GM19395 (cell line): ENCODE data around the gene KRT14.
"Not testable (repeated sequence)": the region's sequence is repeated elsewhere in the genome, so short reads cannot be mapped to it uniquely, and the experiment has no call there.

ENCODE experiments used
- ATAC-seq: cut with Tn5 transposase; IDR thresholded peaks from one replicate; pipeline ENCODE4 v1.9.1; 2021; ENCODE audit warnings: mild to moderate bottlenecking, moderate library complexity; ENCODE audit not compliant: unreplicated experiment

KRT14 gene

DNA sequence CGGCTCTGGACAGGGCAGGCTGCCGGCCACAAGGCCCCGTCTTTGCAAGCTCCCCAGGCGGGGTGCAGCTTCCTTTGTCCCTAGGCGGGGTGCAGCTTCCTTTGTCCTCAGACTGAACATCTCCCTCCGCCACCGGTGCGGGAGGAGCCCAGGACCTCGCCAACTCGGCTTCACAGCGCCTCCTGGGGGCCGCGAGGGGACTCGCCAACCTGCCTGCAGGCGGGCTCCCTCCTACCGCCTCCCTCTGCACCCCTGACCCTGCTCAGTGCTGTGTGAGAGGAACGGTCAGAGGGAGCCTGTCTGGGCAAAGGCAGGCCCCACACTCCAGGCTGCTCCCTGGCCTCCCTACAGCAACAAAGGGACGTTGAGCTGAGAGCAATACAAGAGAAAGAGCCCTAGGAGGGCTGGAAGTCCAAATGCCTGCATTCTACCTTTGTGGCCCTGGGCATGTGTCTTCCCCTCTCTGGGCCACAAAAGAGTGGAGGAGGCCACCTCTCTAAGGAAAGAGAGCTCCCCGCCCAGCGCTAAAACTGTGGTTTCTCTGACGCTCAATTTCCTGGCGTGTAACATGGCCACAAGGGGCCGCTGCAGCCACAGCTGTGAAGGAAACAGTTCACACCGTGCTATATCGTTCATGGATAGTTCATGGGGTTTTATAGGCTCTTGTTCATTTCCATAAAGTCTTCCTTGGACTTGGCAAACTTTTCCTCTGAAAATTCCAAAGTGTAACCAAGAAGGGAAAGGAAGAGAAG is 37.7 kb downstream of the KRT14 start:
- ATAC-seq, result no peak

DNA sequence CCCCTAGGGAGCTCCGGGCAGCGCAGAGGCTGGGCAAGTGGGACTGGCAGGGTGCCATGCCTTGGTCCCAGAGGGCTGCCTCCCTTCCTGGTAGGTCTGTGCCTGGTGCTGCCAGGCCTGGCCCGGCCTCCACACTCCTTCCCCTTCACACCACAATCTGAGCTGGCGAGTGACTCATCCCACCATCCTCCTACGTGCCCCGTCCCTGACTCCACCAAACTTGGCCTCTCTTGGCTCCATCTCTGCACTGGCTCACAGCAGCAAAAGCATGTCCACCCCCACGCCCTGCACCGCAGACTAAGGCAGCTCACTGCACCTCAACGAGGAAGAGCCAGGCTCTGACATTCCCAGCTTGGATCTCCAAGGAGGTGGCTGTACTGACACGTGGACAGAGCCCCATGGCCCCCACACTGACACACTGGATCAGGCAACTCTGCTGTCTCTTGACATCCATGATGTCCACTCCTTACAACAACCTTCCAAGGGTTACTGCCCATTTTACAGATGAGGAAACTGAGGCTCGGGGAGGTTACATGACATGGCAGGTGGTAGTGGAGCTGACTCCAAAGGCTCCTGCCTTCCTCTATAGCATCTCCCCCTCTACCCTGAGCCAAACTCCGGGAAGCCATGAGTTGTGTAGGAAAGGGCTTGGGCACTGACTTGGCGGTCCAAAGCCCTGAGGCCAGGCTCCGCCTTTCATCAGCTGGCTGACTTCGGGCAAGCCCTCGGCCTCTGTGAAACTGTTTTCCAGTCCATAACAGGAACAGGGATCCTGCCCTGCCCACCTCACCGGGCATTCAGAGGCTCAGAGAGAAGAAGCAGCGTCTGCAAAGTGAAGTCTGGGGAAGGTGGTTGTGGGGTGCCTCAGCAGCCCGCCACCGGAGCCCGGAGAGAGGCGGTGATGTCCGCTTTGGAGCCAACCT is 38.5 kb downstream of the KRT14 start:
- no peak for ATAC-seq

DNA sequence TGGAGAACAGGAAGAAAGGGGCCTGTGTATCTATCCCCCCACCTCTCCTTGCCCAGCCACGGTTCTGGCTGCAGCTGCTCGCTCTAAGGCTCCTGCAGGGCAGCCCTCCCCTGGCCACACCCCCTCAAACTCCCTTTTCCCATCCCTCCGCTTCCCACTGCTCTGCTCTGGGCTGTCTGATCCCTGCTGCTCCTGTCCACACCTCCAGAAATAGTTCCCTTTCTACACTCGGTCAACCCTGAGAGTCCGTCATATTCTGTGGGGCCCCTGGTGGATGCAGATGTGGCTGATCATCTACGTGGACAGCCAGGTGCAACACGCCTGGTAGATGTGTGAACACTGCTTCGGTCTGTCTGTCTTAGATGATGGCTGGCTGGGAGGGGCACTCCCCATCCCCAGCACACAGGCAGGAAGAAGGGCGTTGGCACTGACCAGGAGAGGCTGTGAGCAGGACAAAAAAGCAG is 39.3 kb downstream of the KRT14 start:
- ATAC-seq, result no peak

DNA sequence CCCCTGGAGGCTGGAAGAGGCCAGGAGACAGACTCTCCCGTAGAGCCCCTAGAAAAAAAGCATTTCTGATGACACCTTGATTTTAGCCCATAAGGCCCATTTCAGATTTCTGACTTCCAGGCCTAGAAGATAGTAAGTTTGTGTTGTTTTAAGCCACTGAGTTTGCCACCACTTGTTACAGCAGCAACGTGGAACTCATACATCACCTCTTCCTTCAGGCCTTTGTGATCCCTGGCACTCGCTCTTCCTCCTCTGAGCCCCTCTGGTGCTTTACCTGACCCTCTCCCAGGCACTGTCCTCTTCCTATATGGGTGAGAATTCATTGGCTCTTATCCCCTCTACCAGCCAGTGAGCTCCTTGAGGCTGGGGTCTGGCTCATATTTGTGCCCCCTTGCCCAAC is 39.9 kb downstream of the KRT14 start:
- no peak for ATAC-seq

DNA sequence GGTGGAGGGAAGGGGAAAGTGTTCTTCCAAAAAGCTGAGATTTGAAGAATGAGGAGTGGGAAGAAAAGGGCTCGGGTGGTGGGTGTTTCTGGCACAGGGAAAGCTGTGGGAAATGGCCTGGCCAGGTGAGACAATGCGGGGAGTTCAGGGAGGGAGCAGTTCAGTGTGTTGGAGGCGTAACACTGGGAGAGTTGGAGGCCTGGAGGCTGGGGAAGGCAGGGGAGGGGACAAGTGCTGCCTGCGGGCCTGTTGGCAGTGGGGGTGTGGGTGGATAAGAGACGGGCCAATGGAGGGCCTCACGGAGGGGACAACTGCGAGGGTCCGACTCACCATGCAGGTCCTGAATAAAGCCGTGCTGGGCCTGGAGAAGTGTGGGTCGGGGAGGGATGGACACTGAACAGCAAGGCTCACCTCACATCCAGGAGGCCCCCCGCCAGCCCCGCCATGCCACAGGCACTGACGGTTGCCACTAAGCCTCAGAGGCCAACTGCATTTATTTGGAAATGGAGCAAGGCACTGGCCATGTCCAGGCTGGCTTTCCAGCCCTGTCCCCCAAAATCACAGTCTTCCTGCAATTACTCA is 40.8 kb downstream of the KRT14 start:
- no peak for ATAC-seq

DNA sequence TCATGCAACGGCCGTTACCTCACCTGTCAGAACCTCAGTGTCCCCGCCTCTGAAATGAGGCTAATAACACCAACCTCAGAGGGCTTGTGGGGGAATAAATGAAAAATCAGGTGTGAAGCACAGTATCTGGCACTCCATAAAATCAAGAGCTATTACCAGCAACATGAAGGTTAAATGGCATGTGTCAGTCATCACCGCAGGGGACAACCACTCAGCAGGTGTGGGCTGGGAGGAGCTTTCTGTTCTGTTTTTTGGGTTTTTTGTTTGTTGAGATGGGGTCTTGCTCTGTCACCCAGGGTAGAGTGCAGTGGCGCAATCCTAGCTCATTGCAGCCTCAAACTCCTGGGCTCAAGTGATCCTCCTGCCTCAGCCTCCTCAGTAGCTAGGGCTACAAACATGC is 41.8 kb downstream of the KRT14 start:
- no peak for ATAC-seq

DNA sequence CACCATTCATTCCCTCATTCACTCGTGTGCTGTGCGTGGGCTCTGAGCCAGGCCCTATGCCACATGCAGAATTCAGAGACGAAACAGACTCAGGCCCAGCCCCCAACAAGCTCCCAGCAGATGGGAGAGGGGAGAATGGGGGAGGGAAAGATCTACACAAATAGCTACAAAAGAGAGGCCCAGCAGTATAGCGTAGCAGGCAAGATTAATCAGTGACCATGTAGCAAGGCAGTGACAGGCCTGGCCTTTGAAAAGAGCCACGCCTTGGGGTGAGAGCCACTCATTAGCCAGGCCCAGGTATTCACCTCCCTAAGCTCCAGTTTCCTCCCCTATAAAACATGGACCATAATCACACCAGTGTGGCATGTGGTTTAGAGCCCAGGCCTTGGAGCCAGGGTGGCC is 42.2 kb downstream of the KRT14 start:
- ATAC-seq, result no peak

DNA sequence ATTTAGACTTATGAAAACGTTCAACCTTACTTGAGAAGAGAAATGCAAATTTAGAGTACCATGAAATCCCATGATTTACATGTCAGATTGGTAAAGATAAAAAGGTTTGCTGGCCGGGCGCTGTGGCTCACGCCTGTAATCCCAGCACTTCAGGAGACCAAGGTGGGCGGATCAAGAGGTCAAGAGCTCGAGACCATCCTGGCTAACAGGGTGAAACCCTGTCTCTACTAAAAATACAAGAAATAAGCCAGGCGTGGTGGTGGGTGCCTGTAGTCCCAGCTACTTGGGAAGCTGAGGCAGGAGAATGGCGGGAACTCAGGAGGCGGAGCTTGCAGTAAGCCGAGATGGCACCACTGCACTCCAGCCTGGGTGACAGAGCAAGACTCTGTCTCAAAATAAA is 43.9 kb downstream of the KRT14 start:
- ATAC-seq, result not testable (repeated sequence)

DNA sequence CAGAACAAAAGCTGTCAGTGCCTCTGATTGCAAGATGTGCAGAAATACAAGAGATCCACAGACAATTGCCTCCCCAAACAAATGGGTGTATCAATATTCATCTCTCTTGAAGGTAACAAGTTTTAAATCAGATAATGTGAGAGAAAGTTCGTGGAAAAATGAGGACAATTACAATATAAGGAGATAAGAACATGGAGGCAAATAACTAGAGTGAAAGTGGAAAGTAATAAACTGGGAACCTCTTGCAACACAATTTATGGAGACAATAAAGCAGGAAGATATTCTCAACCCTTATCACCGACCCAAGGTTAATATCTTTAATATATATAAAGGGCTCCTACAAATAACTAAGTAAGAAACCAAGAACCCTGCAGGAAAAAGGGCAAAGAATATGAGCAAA is 44.3 kb downstream of the KRT14 start:
- no peak for ATAC-seq

DNA sequence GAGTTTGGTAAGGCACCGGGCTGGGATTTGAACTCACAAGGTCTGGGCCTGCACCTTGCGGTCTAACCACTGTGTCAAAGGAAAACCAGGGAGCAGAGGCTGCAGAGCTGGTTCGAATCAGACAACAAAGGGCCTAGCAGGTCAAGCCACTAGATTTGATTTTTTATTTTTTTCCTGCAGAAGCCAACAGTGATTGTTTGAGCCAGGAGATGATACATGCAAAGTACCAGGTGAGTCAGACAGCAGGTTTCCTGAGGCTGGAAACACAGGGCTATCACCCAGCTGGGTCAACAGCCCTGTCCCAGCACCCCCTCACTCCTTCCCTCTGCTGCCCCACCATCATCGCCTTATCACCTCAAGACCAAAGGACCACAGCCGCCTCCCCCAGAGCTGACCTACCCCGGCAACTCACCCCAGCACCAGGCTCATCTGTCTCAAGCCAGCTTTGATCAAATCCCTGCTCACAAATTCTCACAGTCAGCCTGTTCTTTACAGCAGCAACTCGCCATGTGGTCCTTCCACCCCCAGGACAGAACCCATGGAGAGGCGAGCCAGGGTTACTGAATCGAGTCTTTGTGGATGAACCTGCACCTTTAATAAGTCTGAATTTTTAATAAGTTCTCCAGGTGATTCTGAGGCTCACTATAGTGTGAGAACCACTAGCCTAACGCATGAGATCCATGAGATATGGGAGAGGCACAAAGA is 45.6 kb downstream of the KRT14 start:
- no peak for ATAC-seq

DNA sequence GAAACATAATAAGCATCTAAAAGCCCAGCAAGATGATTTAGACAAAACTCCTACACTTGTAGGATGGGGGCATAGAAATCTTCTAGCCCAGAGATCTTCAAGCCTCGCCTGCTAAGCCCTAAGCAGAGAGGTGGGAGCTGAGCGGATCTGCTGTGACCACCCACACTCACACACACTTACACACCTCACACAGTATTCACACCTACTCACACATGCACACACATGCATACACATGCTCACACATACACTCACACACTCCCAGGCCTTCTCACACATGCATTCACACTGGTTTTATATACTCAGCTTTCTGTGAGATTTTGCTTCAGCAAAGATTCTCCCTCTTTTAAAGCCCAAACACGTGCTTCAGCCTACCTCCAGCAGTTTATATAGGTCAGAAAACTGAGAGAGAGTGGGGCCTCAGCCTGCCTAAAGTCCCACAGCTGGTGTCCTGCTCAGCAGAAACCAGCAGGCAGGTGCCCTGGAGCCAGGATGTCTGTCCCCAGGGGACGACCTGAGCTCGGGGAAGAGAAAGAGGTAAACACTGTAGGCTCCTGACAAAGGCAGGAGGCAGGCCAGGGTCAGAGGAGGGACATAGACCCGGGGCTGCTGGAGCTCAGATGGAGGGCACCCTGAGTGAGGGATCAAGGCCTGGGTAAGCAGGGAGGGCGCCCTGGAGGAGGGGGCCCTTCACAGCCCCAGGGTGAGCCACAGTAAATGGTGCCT is 46.6 kb downstream of the KRT14 start:
- ATAC-seq, result no peak

DNA sequence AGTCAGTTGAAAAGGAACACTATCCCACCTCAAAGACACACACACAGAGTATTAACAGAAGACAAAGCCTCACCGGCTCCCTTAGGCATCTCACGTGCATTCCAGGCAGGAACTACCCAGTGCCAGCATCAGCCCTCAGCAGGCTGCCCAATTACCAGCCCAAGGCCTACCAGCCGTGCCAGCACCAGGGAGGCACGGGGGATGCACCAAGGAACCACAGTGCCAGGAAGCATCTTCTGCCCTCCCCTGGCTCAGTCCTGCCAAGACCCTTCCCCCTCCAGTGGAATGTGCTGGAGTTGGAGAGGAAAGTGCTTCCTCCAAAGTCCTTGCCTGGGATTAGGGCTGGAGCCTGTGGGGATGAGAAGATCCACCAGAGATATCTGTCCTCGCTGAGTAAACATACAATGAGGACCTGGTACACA is 47.6 kb downstream of the KRT14 start:
- ATAC-seq, result no peak

DNA sequence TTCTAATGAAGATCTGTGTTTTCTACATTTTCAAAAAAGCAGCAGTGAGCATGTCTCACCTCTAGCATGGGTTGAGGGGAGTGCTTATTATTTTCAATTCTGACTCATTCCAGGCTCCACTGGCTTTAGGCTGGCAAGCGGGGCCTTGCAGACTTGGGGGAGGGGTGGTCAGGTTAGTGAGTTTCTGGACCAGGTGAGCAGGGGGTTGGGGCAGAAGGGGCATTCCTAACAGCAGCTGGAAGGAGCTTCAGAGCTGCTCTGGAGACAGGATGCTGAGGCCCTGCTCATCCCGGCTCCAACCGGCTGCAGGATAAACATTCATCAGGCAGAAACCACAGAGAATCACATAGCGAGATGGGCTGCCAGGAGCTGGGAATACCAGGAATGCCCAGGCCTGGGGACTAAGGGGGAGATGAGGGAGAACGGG is 48.1 kb downstream of the KRT14 start:
- ATAC-seq, result no peak

DNA sequence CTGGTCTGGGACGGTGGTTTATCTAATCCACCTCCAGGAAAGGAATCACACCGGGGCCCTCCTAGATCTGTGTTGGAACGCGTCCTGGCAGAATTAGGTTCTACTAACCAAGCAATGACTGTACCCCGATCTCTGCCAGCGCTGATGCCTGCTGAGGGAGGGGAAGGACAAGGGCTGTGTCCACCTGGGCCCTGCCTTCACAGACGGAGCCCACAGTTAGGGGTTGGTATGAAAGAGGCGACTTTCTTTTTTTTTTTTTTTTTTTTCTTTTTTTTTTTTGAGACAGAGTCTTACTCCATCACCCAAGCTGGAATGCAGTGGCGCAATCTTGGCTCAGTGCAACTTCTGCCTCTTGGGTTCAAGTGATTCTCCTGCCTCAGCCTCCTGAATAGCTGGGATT is 48.7 kb downstream of the KRT14 start:
- ATAC-seq, result no peak

DNA sequence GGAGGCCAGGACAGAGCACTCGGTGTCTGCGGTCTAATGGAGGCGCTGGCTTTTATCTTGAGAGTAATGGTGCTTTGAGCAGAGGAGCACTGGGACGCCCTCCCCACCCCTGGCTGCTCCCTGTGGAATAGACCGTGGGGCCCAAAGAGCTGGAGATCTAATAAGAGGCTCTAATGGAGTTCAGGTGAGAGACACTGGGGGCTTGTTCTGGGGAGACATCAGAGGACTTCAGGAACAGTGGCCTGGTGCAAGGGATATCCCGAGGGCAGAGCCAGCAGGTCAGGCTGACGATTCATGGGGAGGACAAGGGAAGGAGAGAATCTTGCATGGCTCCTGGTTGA is 49.1 kb downstream of the KRT14 start:
- no peak for ATAC-seq

DNA sequence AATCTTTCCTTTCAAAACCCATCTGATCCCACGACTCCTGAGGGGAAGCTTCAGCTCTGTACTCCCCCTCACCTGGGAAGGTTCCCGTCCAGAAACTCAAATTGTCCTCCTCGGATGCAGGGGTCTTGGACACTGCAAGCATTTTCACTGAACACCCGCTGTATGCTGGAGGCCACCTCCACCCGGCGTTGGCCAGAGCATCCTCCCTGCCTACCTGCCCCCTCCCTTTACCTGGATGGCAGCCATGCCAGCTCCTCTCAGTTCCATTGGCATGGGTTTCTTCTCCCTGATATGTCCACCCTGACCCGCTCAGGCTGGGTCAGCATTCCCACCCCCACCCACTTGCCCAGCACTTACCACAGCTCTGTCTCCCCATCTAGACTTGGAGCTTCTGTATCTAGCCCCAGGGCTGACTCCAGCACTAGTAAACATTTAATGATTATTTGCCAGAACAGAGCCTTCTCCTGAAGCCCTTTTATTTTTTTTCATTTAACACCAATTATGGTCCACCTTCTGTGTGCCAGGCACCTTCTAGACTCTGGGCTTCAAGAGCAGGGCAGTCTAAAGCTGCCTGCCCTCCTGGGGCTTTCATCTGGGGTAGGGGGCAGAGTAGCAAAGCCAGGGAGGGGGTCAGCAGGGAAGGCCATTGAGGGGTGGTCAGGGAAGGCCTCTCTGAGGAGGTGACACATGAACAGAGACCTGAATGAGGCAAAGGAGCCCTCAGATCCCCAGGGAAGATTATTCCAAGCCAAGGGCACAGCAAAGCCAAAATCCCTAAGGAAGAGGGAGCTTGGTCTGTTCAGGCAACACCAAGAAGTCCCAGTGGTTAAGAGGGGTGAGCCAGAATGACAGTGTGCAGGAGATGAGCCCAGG is 49.7 kb downstream of the KRT14 start:
- ATAC-seq, result no peak

DNA sequence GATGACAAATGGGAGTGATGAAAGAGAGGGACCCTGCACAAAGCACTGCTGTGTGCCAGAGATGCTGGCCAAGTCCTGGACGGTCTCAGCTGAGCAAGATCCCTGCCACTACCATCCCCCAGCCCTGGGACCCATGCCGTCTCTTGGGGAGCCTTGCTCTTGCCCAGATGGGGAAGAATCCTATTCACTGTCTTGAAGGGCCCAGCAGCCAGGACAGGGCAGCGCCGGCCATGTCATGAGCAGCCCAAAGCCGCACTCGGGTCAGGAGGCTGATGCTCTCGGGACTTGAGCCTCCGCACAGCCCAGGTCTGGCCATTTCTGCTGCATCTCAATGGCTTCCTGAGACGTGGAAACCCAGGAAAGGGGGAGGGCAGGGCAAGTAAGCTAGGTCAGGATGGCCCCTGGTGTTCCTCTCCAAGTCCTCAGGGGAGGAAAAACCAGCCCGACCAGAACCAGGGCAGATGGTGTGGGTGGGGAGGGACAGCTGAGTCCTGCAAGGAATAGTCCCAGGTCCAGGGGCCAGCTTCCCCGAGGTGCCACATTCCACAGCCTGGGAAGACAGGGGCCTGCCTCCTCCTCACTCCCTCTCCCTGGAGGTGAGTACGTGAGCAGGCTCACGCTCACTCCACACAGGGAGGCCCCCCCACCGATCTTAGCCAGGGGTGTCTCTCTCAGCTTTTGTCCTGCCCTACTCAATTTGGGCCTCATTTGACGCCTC is 50.8 kb downstream of the KRT14 start:
- ATAC-seq, result no peak

DNA sequence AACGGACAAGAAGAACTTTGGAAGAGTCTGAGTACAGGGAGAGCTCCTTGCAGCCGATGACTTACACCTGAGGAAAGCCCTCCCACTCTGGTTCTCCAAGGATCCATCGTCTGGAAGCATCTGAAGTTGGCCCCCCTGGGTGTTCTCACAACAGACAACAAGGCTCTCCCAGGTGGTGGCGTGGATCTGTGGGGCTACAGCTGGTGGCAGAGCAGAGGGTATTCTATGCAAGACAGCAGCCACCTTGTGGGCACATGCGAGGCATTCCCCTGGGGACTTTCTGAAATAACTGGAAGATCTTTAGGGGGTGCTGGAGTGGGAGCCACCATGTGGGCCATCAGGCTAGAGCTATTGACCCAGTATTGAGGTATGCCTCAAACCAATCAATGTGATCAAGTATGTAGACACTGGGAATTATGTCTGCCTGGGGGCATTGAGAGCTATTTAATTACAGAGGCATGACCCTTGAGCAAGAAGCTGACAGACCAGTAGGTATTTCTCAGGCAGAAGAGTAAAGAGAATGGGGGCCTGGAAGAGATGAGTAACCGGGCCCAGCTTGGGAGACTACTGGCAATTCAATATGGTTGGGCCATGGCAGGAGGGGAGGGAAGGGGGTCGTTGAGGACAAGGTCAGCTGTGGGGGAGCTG is 51.7 kb downstream of the KRT14 start:
- no peak for ATAC-seq
